GM18867 (cell line): ENCODE data around the gene FUCA2.
"Not testable (repeated sequence)": the region's sequence is repeated elsewhere in the genome, so short reads cannot be mapped to it uniquely, and the experiment has no call there.

Experiments used
- ATAC-seq: cut with Tn5 transposase; IDR thresholded peaks from one replicate; pipeline ENCODE4 v1.9.1; 2021; ENCODE audit warnings: mild to moderate bottlenecking, moderate library complexity; ENCODE audit not compliant: unreplicated experiment

The FUCA2 gene

GRCh38 chr6:143449082-143449713 lies 62.3 kb downstream of the FUCA2 start:
- no peak for ATAC-seq

DNA sequence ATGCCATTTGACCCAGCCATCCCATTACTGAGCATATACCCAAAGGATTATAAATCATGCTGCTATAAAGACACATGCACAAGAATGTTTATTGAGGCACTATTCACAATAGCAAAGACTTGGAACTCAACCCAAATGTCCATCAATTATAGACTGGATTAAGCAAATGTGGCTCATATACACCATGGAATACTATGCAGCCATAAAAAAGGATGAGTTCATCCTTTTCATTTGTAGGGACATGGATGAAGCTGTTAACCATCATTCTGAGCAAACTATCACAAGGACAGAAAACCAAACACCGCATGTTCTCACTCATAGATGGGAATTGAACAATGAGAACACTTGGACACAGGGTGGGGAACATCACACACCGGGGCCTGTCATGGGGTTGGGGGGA lies 63.7 kb downstream of the FUCA2 start:
- not testable (repeated sequence) for ATAC-seq
